K562 (cell line): ENCODE data around the gene COL26A1. TPM values are rescaled to one million over a fixed set of nuclear protein-coding genes. Genes with fewer than 3 reads are reported as not detected.
A peak's percentile ranks its signal among the peaks of the same experiment; 100 is the strongest.

Experiments
- BRCA1 ChIP-seq, 2 experiments: fragments of 450-650 bp in 1 of 2; sonication (generic) in 1 of 2; formaldehyde crosslinking in 1 of 2; IDR thresholded peaks; 2 replicates each; pipeline versions ENCODE4 v1.5.0 to v1.6.1; 2017 to 2020; ENCODE audit warnings: mild to moderate bottlenecking in 1 of 2, missing genetic modification reagents in 1 of 2
- FOSL1 ChIP-seq: fragments of 200-800 bp; sonication (Bioruptor generic); conservative IDR thresholded peaks from 2 replicates; pipeline ENCODE4 v1.6.1; 2016; ENCODE audit warnings: missing genetic modification characterization, missing compliant biosample characterization
- MAZ ChIP-seq, 2 experiments: fragments of 450-650 bp in 1 of 2; sonication (generic) in 1 of 2; formaldehyde crosslinking; IDR thresholded peaks in 1 of 2; conservative IDR thresholded peaks in 1 of 2; 2 replicates each; pipeline versions ENCODE4 v1.4.0 to v1.5.0; 2020; ENCODE audit warnings: mild to moderate bottlenecking in 1 of 2, missing genetic modification reagents in 1 of 2
- ZC3H8 ChIP-seq: fragments of 450-650 bp; IDR thresholded peaks from 2 replicates; pipeline ENCODE4 v1.6.1; 2017
- ZNF121 ChIP-seq: sonication (generic); formaldehyde crosslinking; conservative IDR thresholded peaks from 2 replicates; pipeline ENCODE4 v1.8.0; 2022; ENCODE audit warnings: missing genetic modification reagents
- ZNF408 ChIP-seq: fragments of 250-450 bp; sonication (Bioruptor Pico); IDR thresholded peaks from 2 replicates; pipeline ENCODE4 v1.4.0; 2020; ENCODE audit warnings: low read depth, mild to moderate bottlenecking, moderate library complexity
- ZNF764 ChIP-seq: fragments of 250-450 bp; sonication (Bioruptor Pico); IDR thresholded peaks from 2 replicates; pipeline ENCODE4 v1.4.0; 2020; ENCODE audit warnings: low read depth, mild to moderate bottlenecking, moderate library complexity
- polyA plus RNA-seq, 8 experiments: library from polyadenylated mRNA; depleted of rRNA in 4 of 8; stranded (reverse) in 5 of 8; unstranded in 3 of 8; fragments of >200 nt; fragmentation: Nextera tagmentation in 2 of 8; fragmentation: Illumina TruSeq in 1 of 8; extraction: Ambion mirVana in 2 of 8; extraction: Trizol in 1 of 8; gene quantifications; 2 replicates each; pipeline versions ENCODE4 v1.2.1 to v1.2.3, GENCODE V29; 2011 to 2014; ENCODE audit warnings: inconsistent platforms in 1 of 8, missing spikeins in 1 of 8
- total RNA-seq, 7 experiments: library from RNA; depleted of rRNA in 6 of 7; stranded (reverse); fragments of >200 nt in 6 of 7; fragmentation: Illumina TruSeq in 2 of 7; extraction: Trizol in 2 of 7; gene quantifications; 2 replicates each; pipeline versions ENCODE4 v1.2.1 to v1.2.3, GENCODE V29; 2011 to 2021; ENCODE audit warnings: low replicate concordance in 1 of 7
- TF ChIP-seq, protein P1 (sequence below): fragments of 250-450 bp; sonication (Bioruptor Pico); IDR thresholded peaks from 2 replicates; pipeline ENCODE4 v1.4.0; 2020; ENCODE audit warnings: mild to moderate bottlenecking, moderate library complexity
- TF ChIP-seq, protein P2 (sequence below): fragments of 450-650 bp; IDR thresholded peaks from 2 replicates; pipeline ENCODE4 v1.6.1; 2016; ENCODE audit warnings: borderline replicate concordance
- TF ChIP-seq, protein P3 (sequence below), 2 experiments: IDR thresholded peaks in 1 of 2; conservative IDR thresholded peaks in 1 of 2; 2 replicates each; pipeline ENCODE4 v1.6.1; 2016; ENCODE audit warnings: low read depth in 2 of 2, mild to moderate bottlenecking in 1 of 2, missing compliant biosample characterization in 1 of 2, missing genetic modification characterization in 1 of 2, moderate library complexity in 1 of 2
- TF ChIP-seq, protein P4 (sequence below): fragments of 150-350 bp; conservative IDR thresholded peaks from 2 replicates; pipeline ENCODE4 v1.6.1; 2014; ENCODE audit warnings: low read length
- TF ChIP-seq, protein P5 (sequence below): sonication (generic); formaldehyde crosslinking; IDR thresholded peaks from 2 replicates; pipeline ENCODE4 v1.8.1; 2023; ENCODE audit warnings: mild to moderate bottlenecking, missing genetic modification reagents, moderate library complexity

COL26A1 gene
- total and polyA plus RNA-seq, 9 of the 15 experiments (the other 6 are each of a cell fraction or from before 2014, with no cell fraction given) = 0.04 to 0.39 (median 0.07) TPM; not detected in 5

DNA sequence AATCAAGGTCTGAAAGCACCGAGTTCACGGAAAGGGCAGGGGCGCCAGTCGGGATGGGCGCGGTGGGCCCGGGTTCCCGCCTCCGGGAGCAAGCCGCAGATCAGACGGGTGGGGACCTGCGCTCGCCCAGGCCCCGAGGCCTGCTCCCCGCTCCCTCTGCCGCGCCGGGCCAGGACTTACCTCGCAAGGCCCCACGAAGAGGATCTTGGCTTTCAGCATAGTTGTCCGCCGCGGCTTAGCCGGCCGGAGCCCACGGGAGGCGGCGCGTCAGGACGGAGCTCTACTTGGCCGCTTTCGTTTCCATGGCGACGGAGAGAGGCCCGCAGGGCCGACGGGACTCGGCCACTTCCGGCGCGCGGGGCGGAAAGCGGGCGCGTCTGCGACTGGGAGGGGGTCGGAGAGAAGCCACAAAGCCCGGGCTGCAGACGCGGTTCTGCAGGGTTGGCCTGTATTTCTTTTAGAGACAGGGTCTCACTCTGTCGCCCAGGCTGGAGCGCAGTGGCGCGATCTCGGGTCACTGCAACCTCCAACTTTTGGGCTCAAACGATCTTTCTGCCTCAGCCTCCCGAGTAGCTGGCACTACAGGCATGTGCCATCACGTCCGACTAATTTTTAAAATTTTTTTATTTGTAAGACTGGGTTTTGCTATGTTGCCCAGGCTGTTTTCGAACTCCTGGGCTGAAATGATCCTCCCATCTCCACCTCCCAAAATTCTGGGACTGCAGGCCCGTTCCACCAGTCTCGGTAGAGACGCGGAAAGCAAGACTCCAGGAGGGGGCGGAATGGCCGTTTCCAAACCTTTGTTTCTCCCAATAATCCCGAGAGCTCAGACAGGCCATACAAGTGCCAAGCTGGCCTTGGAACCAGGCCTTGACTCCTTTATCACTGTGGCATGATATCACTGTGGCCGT is 40.9 kb upstream of the COL26A1 start, which contains the start of gene IFT22 (continued):
- TF ChIP-seq, protein P1, sequence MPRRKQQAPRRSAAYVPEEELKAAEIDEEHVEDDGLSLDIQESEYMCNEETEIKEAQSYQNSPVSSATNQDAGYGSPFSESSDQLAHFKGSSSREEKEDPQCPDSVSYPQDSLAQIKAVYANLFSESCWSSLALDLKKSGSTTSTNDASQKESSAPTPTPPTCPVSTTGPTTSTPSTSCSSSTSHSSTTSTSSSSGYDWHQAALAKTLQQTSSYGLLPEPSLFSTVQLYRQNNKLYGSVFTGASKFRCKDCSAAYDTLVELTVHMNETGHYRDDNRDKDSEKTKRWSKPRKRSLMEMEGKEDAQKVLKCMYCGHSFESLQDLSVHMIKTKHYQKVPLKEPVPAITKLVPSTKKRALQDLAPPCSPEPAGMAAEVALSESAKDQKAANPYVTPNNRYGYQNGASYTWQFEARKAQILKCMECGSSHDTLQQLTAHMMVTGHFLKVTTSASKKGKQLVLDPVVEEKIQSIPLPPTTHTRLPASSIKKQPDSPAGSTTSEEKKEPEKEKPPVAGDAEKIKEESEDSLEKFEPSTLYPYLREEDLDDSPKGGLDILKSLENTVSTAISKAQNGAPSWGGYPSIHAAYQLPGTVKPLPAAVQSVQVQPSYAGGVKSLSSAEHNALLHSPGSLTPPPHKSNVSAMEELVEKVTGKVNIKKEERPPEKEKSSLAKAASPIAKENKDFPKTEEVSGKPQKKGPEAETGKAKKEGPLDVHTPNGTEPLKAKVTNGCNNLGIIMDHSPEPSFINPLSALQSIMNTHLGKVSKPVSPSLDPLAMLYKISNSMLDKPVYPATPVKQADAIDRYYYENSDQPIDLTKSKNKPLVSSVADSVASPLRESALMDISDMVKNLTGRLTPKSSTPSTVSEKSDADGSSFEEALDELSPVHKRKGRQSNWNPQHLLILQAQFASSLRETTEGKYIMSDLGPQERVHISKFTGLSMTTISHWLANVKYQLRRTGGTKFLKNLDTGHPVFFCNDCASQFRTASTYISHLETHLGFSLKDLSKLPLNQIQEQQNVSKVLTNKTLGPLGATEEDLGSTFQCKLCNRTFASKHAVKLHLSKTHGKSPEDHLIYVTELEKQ = no peak
- TF ChIP-seq, protein P2, sequence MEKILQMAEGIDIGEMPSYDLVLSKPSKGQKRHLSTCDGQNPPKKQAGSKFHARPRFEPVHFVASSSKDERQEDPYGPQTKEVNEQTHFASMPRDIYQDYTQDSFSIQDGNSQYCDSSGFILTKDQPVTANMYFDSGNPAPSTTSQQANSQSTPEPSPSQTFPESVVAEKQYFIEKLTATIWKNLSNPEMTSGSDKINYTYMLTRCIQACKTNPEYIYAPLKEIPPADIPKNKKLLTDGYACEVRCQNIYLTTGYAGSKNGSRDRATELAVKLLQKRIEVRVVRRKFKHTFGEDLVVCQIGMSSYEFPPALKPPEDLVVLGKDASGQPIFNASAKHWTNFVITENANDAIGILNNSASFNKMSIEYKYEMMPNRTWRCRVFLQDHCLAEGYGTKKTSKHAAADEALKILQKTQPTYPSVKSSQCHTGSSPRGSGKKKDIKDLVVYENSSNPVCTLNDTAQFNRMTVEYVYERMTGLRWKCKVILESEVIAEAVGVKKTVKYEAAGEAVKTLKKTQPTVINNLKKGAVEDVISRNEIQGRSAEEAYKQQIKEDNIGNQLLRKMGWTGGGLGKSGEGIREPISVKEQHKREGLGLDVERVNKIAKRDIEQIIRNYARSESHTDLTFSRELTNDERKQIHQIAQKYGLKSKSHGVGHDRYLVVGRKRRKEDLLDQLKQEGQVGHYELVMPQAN = peak; percentile 46; the same call in 1 of the 2 replicates
- TF ChIP-seq ZC3H8 (no peak), MAZ (CRISPR knock-in tag; conservative IDR thresholded peaks at IDR 0.05 in 1 of 2, IDR thresholded peaks at IDR 0.05 in 1 of 2) (peak; percentile 58 to 70; a peak in 3 of 4 replicates), ZNF408 (no peak), BRCA1 (IDR thresholded peaks at IDR 0.05) (no peak), BRCA1 (CRISPR knock-in tag; IDR thresholded peaks at IDR 0.05) (no peak), FOSL1 (tag) (no peak), ZNF121 (CRISPR knock-in tag) (no peak), ZNF764 (CRISPR knock-in tag) (no peak)
- TF ChIP-seq, protein P3, sequence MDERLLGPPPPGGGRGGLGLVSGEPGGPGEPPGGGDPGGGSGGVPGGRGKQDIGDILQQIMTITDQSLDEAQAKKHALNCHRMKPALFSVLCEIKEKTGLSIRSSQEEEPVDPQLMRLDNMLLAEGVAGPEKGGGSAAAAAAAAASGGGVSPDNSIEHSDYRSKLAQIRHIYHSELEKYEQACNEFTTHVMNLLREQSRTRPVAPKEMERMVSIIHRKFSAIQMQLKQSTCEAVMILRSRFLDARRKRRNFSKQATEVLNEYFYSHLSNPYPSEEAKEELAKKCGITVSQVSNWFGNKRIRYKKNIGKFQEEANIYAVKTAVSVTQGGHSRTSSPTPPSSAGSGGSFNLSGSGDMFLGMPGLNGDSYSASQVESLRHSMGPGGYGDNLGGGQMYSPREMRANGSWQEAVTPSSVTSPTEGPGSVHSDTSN (CRISPR knock-in tag; IDR thresholded peaks at IDR 0.05; ENCODE audit: low read depth) = no peak
- TF ChIP-seq, protein P3 (tag; conservative IDR thresholded peaks at IDR 0.05; ENCODE audit: low read depth) = no peak
- TF ChIP-seq, protein P4, sequence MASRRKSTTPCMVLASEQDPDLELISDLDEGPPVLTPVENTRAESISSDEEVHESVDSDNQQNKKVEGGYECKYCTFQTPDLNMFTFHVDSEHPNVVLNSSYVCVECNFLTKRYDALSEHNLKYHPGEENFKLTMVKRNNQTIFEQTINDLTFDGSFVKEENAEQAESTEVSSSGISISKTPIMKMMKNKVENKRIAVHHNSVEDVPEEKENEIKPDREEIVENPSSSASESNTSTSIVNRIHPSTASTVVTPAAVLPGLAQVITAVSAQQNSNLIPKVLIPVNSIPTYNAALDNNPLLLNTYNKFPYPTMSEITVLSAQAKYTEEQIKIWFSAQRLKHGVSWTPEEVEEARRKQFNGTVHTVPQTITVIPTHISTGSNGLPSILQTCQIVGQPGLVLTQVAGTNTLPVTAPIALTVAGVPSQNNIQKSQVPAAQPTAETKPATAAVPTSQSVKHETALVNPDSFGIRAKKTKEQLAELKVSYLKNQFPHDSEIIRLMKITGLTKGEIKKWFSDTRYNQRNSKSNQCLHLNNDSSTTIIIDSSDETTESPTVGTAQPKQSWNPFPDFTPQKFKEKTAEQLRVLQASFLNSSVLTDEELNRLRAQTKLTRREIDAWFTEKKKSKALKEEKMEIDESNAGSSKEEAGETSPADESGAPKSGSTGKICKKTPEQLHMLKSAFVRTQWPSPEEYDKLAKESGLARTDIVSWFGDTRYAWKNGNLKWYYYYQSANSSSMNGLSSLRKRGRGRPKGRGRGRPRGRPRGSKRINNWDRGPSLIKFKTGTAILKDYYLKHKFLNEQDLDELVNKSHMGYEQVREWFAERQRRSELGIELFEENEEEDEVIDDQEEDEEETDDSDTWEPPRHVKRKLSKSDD = no peak
- TF ChIP-seq, protein P5, sequence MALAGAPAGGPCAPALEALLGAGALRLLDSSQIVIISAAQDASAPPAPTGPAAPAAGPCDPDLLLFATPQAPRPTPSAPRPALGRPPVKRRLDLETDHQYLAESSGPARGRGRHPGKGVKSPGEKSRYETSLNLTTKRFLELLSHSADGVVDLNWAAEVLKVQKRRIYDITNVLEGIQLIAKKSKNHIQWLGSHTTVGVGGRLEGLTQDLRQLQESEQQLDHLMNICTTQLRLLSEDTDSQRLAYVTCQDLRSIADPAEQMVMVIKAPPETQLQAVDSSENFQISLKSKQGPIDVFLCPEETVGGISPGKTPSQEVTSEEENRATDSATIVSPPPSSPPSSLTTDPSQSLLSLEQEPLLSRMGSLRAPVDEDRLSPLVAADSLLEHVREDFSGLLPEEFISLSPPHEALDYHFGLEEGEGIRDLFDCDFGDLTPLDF = no peak
